K562 (cell line): ENCODE results near the gene PGLYRP4. TPM values are rescaled to one million over a fixed set of nuclear protein-coding genes. Genes with fewer than 3 reads are reported as not detected.

ENCODE experiments used
- ARID1B ChIP-seq: fragments of 450-650 bp; IDR thresholded peaks from 2 replicates; pipeline ENCODE4 v1.6.1; 2016; ENCODE audit warnings: antibody characterized with exemption, mild to moderate bottlenecking, inconsistent platforms
- ARID3A ChIP-seq: IDR thresholded peaks from 2 replicates; pipeline ENCODE4 v1.6.1; 2012; ENCODE audit warnings: low read depth, low read length, improper control_type of control experiment, borderline replicate concordance
- ELK3 ChIP-seq: fragments of 450-650 bp; formaldehyde crosslinking; IDR thresholded peaks from 2 replicates; pipeline ENCODE4 v1.4.0; 2020; ENCODE audit warnings: mild to moderate bottlenecking
- KLF13 ChIP-seq: fragments of 450-650 bp; IDR thresholded peaks from 2 replicates; pipeline ENCODE4 v1.6.1; 2016; ENCODE audit warnings: missing genetic modification characterization, low read depth, mild to moderate bottlenecking, missing compliant biosample characterization, moderate library complexity, borderline replicate concordance
- MGA ChIP-seq: fragments of 450-650 bp; IDR thresholded peaks from 2 replicates; pipeline ENCODE4 v1.6.1; 2016; ENCODE audit warnings: mild to moderate bottlenecking, moderate library complexity
- MYC ChIP-seq, 2 experiments: fragments of 250-450 bp in 1 of 2; sonication (Bioruptor Pico) in 1 of 2; IDR thresholded peaks; 2 replicates each; pipeline versions ENCODE4 v1.5.1 to v1.6.1; 2012 to 2021; ENCODE audit warnings: low read depth in 2 of 2, borderline replicate concordance in 1 of 2, improper control_type of control experiment in 1 of 2, low read length in 1 of 2, mild to moderate bottlenecking in 1 of 2, moderate library complexity in 1 of 2
- NCOA1 ChIP-seq: fragments of 450-650 bp; IDR thresholded peaks from 2 replicates; pipeline ENCODE4 v1.6.1; 2016; ENCODE audit warnings: low read depth
- NONO ChIP-seq, 2 experiments: fragments of 200-400 bp in 1 of 2; fragments of 450-650 bp in 1 of 2; formaldehyde crosslinking in 1 of 2; IDR thresholded peaks; 2 replicates each; pipeline ENCODE4 v1.6.1; 2017; ENCODE audit warnings: low read depth in 2 of 2, mild to moderate bottlenecking in 2 of 2, moderate library complexity in 2 of 2, low read length in 1 of 2
- RBM17 ChIP-seq: fragments of 200-400 bp; formaldehyde crosslinking; IDR thresholded peaks from 2 replicates; pipeline ENCODE4 v1.6.1; 2017; ENCODE audit warnings: low read depth, mild to moderate bottlenecking, low read length, borderline replicate concordance
- TRIM28 ChIP-seq: fragments of 450-650 bp; IDR thresholded peaks from 2 replicates; pipeline ENCODE4 v1.6.1; 2017
- ZBTB9 ChIP-seq: fragments of 450-650 bp; formaldehyde crosslinking; IDR thresholded peaks from 2 replicates; pipeline ENCODE4 v1.4.0; 2020; ENCODE audit warnings: mild to moderate bottlenecking, moderate library complexity
- ZNF830 ChIP-seq: fragments of 250-450 bp; sonication (Bioruptor Pico); IDR thresholded peaks from 2 replicates; pipeline ENCODE4 v1.5.0; 2021; ENCODE audit warnings: mild to moderate bottlenecking
- polyA plus RNA-seq, 8 experiments: library from polyadenylated mRNA; depleted of rRNA in 4 of 8; stranded (reverse) in 5 of 8; unstranded in 3 of 8; fragments of >200 nt; fragmentation: Nextera tagmentation in 2 of 8; fragmentation: Illumina TruSeq in 1 of 8; extraction: Ambion mirVana in 2 of 8; extraction: Trizol in 1 of 8; gene quantifications; 2 replicates each; pipeline versions ENCODE4 v1.2.1 to v1.2.3, GENCODE V29; 2011 to 2014; ENCODE audit warnings: inconsistent platforms in 1 of 8, missing spikeins in 1 of 8
- total RNA-seq, 7 experiments: library from RNA; depleted of rRNA in 6 of 7; stranded (reverse); fragments of >200 nt in 6 of 7; fragmentation: Illumina TruSeq in 2 of 7; extraction: Trizol in 2 of 7; gene quantifications; 2 replicates each; pipeline versions ENCODE4 v1.2.1 to v1.2.3, GENCODE V29; 2011 to 2021; ENCODE audit warnings: low replicate concordance in 1 of 7

Gene PGLYRP4
- total and polyA plus RNA-seq, 9 of the 15 experiments (the other 6 are each of a cell fraction or from before 2014, with no cell fraction given): 0.06 to 0.13 (median 0.11) TPM; not detected in 6

- TF ChIP-seq ARID3A (no peak), MGA (no peak), NONO (IDR thresholded peaks at IDR 0.05; ENCODE audit: low read depth in 2 of 2, low read length in 1 of 2) (no peak), ZNF830 (CRISPR knock-in tag) (no peak), ARID1B (peak; percentile 89), RBM17 (no peak), MYC (IDR thresholded peaks at IDR 0.05; ENCODE audit: low read depth, low read length) (peak; percentile 34; the same call in 1 of the 2 replicates), MYC (CRISPR knock-in tag; IDR thresholded peaks at IDR 0.05; ENCODE audit: borderline replicate concordance, low read depth) (no peak), NCOA1 (no peak; the same call in 1 of the 2 replicates), ZBTB9 (CRISPR knock-in tag) (no peak), ELK3 (CRISPR knock-in tag) (no peak), KLF13 (no peak), TRIM28 (no peak)
These were observed 6.5 kb downstream of the PGLYRP4 start (continued) for GRCh38 chr1:153342178-153342577.
